22Rv1 (cell line): ENCODE data around the gene EME2.

ENCODE experiments used
- CTCF ChIP-seq: fragments of 450-650 bp; IDR thresholded peaks from 2 replicates; pipeline ENCODE4 v1.5.1; 2017; ENCODE audit warnings: mild to moderate bottlenecking
- ZFX ChIP-seq: fragments of 450-650 bp; IDR thresholded peaks from 2 replicates; pipeline ENCODE4 v1.6.1; 2017; ENCODE audit warnings: antibody characterized with exemption, borderline replicate concordance

- TF ChIP-seq CTCF = no peak
- TF ChIP-seq ZFX = no peak
Measured at GRCh38 chr16:1791256-1791942, 18.8 kb downstream of the EME2 start.
